Omental fat pad (tissue), 4 donors: ENCODE data around the gene PEX6. TPM values are rescaled to one million over a fixed set of nuclear protein-coding genes. Genes with fewer than 3 reads are reported as not detected.

Experiments used
- ATAC-seq: fragments of 150-250 bp; one replicate; pipeline ENCODE4 v1.9.1; 2016; ENCODE audit warnings: mild to moderate bottlenecking, moderate library complexity; ENCODE audit not compliant: low FRiP score
- DNase-seq: peaks from one replicate; pipeline ENCODE4 v3.0.0-alpha.2; 2019; ENCODE audit warnings: low spot score
- total RNA-seq, 4 donors: library from RNA; depleted of rRNA; stranded (reverse); fragments of >200 nt; gene quantifications; one replicate each; pipeline ENCODE4 v1.1.0, GENCODE V29; 2016
- TF ChIP-seq, protein P1 (sequence below), 3 donors: fragments of 450-650 bp; IDR thresholded peaks; one replicate each; pipeline ENCODE4 v1.5.1; 2016 to 2017; ENCODE audit warnings: antibody characterized with exemption in 3 of 3, mild to moderate bottlenecking in 3 of 3, moderate library complexity in 2 of 3

The PEX6 gene
- total RNA-seq, 4 donors from 2014 or later = 5.0 to 22.1 (median 12.8) TPM

DNA sequence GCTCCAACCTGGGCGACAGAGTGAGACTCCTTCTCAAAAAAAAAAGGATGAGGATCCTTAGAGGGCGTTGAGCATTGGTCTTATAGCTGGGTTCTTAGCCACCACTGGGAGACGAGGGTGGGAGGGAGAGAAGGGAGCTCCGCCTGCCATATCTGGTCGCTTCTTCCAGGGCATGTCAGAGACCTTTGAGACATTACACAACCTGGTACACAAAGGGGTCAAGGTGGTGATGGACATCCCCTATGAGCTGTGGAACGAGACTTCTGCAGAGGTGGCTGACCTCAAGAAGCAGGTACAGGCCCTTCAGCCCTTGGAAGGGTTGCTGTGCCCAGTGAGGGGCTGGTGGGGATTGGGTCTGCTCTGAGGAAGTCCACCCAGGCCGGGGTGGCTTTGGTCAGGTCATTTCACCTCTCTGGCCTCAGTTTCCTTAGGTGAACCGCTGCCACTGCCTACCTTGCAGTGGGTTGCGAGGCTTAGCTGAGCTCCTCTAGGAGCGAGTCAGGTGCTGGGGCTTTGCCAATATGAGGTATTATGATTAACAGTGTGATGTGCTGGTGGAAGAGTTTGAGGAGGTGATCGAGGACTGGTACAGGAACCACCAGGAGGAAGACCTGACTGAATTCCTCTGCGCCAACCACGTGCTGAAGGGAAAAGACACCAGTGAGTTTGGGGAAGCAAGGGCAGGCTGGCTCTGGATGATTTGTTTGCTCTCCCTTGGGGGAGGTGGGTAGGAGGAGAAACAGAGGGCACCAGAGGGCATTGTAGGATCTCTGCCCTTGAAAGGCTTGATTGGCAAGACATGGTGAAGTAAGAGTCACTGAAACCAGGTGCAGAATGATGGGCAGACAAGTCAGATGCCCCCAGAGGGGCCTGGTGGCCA lies 41.2 kb downstream of the PEX6 start:
- TF ChIP-seq, protein P1, sequence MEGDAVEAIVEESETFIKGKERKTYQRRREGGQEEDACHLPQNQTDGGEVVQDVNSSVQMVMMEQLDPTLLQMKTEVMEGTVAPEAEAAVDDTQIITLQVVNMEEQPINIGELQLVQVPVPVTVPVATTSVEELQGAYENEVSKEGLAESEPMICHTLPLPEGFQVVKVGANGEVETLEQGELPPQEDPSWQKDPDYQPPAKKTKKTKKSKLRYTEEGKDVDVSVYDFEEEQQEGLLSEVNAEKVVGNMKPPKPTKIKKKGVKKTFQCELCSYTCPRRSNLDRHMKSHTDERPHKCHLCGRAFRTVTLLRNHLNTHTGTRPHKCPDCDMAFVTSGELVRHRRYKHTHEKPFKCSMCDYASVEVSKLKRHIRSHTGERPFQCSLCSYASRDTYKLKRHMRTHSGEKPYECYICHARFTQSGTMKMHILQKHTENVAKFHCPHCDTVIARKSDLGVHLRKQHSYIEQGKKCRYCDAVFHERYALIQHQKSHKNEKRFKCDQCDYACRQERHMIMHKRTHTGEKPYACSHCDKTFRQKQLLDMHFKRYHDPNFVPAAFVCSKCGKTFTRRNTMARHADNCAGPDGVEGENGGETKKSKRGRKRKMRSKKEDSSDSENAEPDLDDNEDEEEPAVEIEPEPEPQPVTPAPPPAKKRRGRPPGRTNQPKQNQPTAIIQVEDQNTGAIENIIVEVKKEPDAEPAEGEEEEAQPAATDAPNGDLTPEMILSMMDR (IDR thresholded peaks at IDR 0.05) = no peak
- DNase-seq (no peak), ATAC-seq (no peak)

- TF ChIP-seq, protein P1 (IDR thresholded peaks at IDR 0.05) = no peak
- no peak for DNase-seq
- no peak for ATAC-seq
These were observed 42.6 kb downstream of the PEX6 start for GRCh38 chr6:42936398-42936797.

DNA sequence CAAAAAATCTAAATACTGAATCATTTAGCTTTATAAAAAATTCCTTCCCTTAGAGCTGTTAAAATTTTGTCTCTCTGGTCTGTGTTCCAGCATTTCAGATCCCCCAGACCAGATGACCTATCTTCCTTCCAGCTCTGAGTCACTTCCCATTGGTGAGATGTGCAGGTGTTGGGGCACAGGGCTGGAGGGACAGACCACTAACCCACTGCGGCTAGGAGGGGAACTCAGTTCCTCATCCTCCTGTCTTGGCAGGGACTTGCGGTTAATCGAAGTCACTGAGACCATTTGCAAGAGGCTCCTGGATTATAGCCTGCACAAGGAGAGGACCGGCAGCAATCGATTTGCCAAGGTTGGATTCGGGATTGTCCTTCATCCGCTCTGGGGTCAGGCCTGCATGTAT lies 43.7 kb downstream of the PEX6 start:
- TF ChIP-seq, protein P1 (IDR thresholded peaks at IDR 0.05) = no peak
- no peak for ATAC-seq
- no peak for DNase-seq

- DNase-seq (no peak), ATAC-seq (no peak)
- TF ChIP-seq, protein P1 (IDR thresholded peaks at IDR 0.05) = no peak
These were observed 45.8 kb downstream of the PEX6 start for GRCh38 chr6:42933205-42933604.

DNA sequence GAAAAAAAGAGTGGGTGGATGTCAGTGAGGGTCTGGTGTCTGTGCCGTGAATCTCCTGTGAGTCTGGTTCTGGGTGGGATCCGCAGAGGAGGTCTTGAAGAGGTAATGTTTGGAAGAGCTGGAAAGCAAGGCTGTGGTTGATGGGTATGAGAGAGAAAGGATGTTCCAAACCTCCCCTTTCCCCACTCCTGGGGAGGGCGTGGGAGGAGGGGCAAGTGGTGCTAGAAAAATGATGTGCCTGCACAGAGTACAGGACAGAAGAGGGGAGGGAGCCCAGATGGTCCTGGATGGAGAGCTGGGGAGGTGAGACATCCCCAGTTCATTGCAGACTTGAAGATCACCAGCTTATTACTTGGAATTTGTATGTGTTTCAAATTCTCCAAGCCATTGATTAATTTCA lies 46.6 kb downstream of the PEX6 start:
- TF ChIP-seq, protein P1 (IDR thresholded peaks at IDR 0.05) = no peak
- ATAC-seq = no peak
- no peak for DNase-seq

- DNase-seq = no peak
- TF ChIP-seq, protein P1 (IDR thresholded peaks at IDR 0.05) = no peak
- ATAC-seq = peak; percentile 40
These were observed 49.1 kb downstream of the PEX6 start for GRCh38 chr6:42929821-42930360.
